KMS-11 (cell line): Measurements from ENCODE around the gene SEMA3B.

ENCODE experiments used
- H2AFZ ChIP-seq: fragments of 200-600 bp; sonication (generic); 2 replicates; pipeline ENCODE4 v1.6.1; 2016; ENCODE audit warnings: antibody characterized with exemption, mixed run types, low read depth
- H3K27ac ChIP-seq: fragments of 200-600 bp; sonication (generic); 2 replicates; pipeline ENCODE4 v1.6.1; 2016; ENCODE audit warnings: mild to moderate bottlenecking, mixed run types
- H3K27me3 ChIP-seq: fragments of 200-600 bp; sonication (generic); 2 replicates; pipeline ENCODE4 v1.6.1; 2017; ENCODE audit warnings: mild to moderate bottlenecking, low read depth, mixed run types, moderate library complexity; ENCODE audit not compliant: insufficient read depth
- H3K36me3 ChIP-seq: fragments of 200-600 bp; sonication (generic); 2 replicates; pipeline ENCODE4 v1.6.1; 2017; ENCODE audit warnings: mild to moderate bottlenecking, mixed run types; ENCODE audit not compliant: insufficient read depth
- H3K4me1 ChIP-seq: fragments of 200-600 bp; sonication (generic); 2 replicates; pipeline ENCODE4 v1.6.1; 2016; ENCODE audit warnings: mild to moderate bottlenecking, low read depth, mixed run types; ENCODE audit not compliant: poor library complexity, severe bottlenecking
- H3K4me2 ChIP-seq: fragments of 200-600 bp; sonication (generic); 2 replicates; pipeline ENCODE4 v1.7.0; 2016; ENCODE audit warnings: mild to moderate bottlenecking, mixed run types
- H3K4me3 ChIP-seq: fragments of 200-600 bp; sonication (generic); IDR thresholded peaks from 2 replicates; pipeline ENCODE4 v1.6.1; 2017; ENCODE audit warnings: low read depth, low read length, mixed read lengths; ENCODE audit not compliant: insufficient read depth
- H3K79me2 ChIP-seq: fragments of 200-600 bp; sonication (generic); 2 replicates; pipeline ENCODE4 v1.6.1; 2016; ENCODE audit warnings: low read depth, mixed run types; ENCODE audit not compliant: insufficient read depth
- H3K9ac ChIP-seq: fragments of 200-600 bp; sonication (generic); 2 replicates; pipeline ENCODE4 v1.6.1; 2016; ENCODE audit warnings: mild to moderate bottlenecking, mixed run types
- H4K20me1 ChIP-seq: fragments of 200-600 bp; sonication (generic); 2 replicates; pipeline ENCODE4 v1.6.1; 2016; ENCODE audit warnings: mild to moderate bottlenecking, mixed run types; ENCODE audit not compliant: insufficient read depth
- CTCF ChIP-seq: fragments of 200-600 bp; sonication (generic); conservative IDR thresholded peaks from 2 replicates; pipeline ENCODE4 v1.6.1; 2017; ENCODE audit warnings: low read depth, mild to moderate bottlenecking, antibody characterized with exemption, low read length, moderate library complexity, mixed read lengths

SEMA3B gene

GRCh38 chr3:50318615-50319014, 49.7 kb downstream of the SEMA3B start:
- Histone ChIP-seq H3K4me1 (peaks cover 4% of the 10 kb centered on the region), H3K4me2 (no peak overlapping the region)

GRCh38 chr3:50319181-50319893, 50.4 kb downstream of the SEMA3B start:
- no peak overlapping the region for H2AFZ ChIP-seq
- no peak overlapping the region for H3K9ac ChIP-seq
- H3K4me1 ChIP-seq, result peaks cover 4% of the 10 kb centered on the region
- no peak for TF ChIP-seq CTCF
- H3K4me2 ChIP-seq, result no peak overlapping the region
- H3K27ac ChIP-seq, result no peak overlapping the region
- no peaks in the 10 kb centered on the region for H4K20me1 ChIP-seq
- H3K4me3 ChIP-seq, result no peak overlapping the region
- H3K79me2 ChIP-seq, result no peaks in the 10 kb centered on the region
- no peaks in the 10 kb centered on the region for H3K27me3 ChIP-seq
- H3K36me3 ChIP-seq, result no peaks in the 10 kb centered on the region

More at GRCh38 chr3:50318615-50319014, 49.7 kb downstream of the SEMA3B start:
- no peaks in the 10 kb centered on the region for H3K79me2 ChIP-seq
- H4K20me1 ChIP-seq, result no peaks in the 10 kb centered on the region
- no peaks in the 10 kb centered on the region for H3K27me3 ChIP-seq
- no peak overlapping the region for H3K4me3 ChIP-seq
- no peak overlapping the region for H3K9ac ChIP-seq
- no peak for TF ChIP-seq CTCF
- no peaks in the 10 kb centered on the region for H3K36me3 ChIP-seq
- H3K27ac ChIP-seq, result no peak overlapping the region
- H2AFZ ChIP-seq, result no peak overlapping the region

GRCh38 chr3:50319894-50320625, 51.1 kb downstream of the SEMA3B start:
- H3K36me3 ChIP-seq, result no peaks in the 10 kb centered on the region
- no peaks in the 10 kb centered on the region for H3K79me2 ChIP-seq
- no peak overlapping the region; the same call in 1 of the 2 replicates for H3K27ac ChIP-seq
- H2AFZ ChIP-seq, result no peak overlapping the region
- peak overlapping the region; percentile 78; the same call in 1 of the 2 replicates for H3K9ac ChIP-seq
- peak overlapping the region; percentile 78 for H3K4me2 ChIP-seq
- TF ChIP-seq CTCF, result no peak
- no peaks in the 10 kb centered on the region for H4K20me1 ChIP-seq
- peaks cover 4% of the 10 kb centered on the region for H3K4me1 ChIP-seq
- H3K27me3 ChIP-seq, result no peaks in the 10 kb centered on the region
- no peak overlapping the region for H3K4me3 ChIP-seq

- H3K4me1 ChIP-seq, result peaks cover 4% of the 10 kb centered on the region
- H3K27me3 ChIP-seq, result no peaks in the 10 kb centered on the region
- peak overlapping the region; percentile 68; the same call in 1 of the 2 replicates for H3K27ac ChIP-seq
- no peak overlapping the region for H3K4me3 ChIP-seq
- H3K9ac ChIP-seq, result peak overlapping the region; percentile 78
- peak overlapping the region; percentile 78 for H3K4me2 ChIP-seq
- TF ChIP-seq CTCF, result no peak
- no peaks in the 10 kb centered on the region for H3K79me2 ChIP-seq
- H2AFZ ChIP-seq, result peak overlapping the region; percentile 71
- no peaks in the 10 kb centered on the region for H3K36me3 ChIP-seq
- H4K20me1 ChIP-seq, result no peaks in the 10 kb centered on the region
These were observed 51.9 kb downstream of the SEMA3B start for GRCh38 chr3:50320853-50321335.
